Measurements from ENCODE around the gene B3GAT1. TPM values are rescaled to one million over a fixed set of nuclear protein-coding genes. Genes with fewer than 3 reads are reported as not detected.

Gene B3GAT1
- under 1 TPM; 0.67 to 0.69 TPM for total RNA-seq

GRCh38 chr11:134412203-134413042 lies at the start of gene B3GAT1:
TSS of gene B3GAT1 (minus strand) at chr11:134412242. CDS start at chr11:134387659, 24,583 bp downstream.

GRCh38 chr11:134331354-134332188 lies 80.5 kb downstream of the B3GAT1 start, which contains the start of gene GLB1L2:
TSS of gene GLB1L2 (plus strand) at chr11:134331988. CDS start at chr11:134332062, 74 bp downstream.

Other genes with a start within 250 kb of the B3GAT1 start
- 10 to 100 TPM; 14.8 to 33.6 TPM for gene NCAPD3, start 188.3 kb downstream of the B3GAT1 start, total RNA-seq
- gene VPS26B, start 187.6 kb downstream of the B3GAT1 start, total RNA-seq: 10 to 100 TPM; 33.6 to 37.9 TPM
- gene THYN1, start 158.9 kb downstream of the B3GAT1 start, total RNA-seq: 10 to 100 TPM; 36.1 to 44.3 TPM
- 10 to 100 TPM; 15.7 to 16.5 TPM for gene ACAD8, start 158.7 kb downstream of the B3GAT1 start, total RNA-seq
- gene GLB1L3, start 135.9 kb downstream of the B3GAT1 start, total RNA-seq: under 1 TPM in 1 of 2 donors, not detected in 1; under 0.01 TPM
- gene GLB1L2, start 80.3 kb downstream of the B3GAT1 start, total RNA-seq: 1 to 10 TPM; 3.8 to 5.0 TPM

All from melanocyte of skin (primary cell).